SK-N-SH treated with all-trans-retinoic acid at 6 μM for 48 hours (cell line): ENCODE results near the gene CCDC146.
A peak's percentile ranks its signal among the peaks of the same experiment; 100 is the strongest.
"Not testable (repeated sequence)": the region's sequence is repeated elsewhere in the genome, so short reads cannot be mapped to it uniquely, and the experiment has no call there.

ENCODE experiments used
- ATAC-seq: fragments of 200-7000 bp; cut with Tn5 transposase; 3 replicates; pipeline ENCODE4 v1.9.1; 2020; ENCODE audit warnings: mild to moderate bottlenecking, moderate library complexity
- ARNTL ChIP-seq: fragments of 450-650 bp; formaldehyde crosslinking; IDR thresholded peaks from 2 replicates; pipeline ENCODE4 v1.5.0; 2020; ENCODE audit warnings: low read depth, mild to moderate bottlenecking, moderate library complexity, borderline replicate concordance
- BACH2 ChIP-seq: fragments of 250-450 bp; sonication (Bioruptor Pico); IDR thresholded peaks from 2 replicates; pipeline ENCODE4 v1.9.0; 2021; ENCODE audit warnings: mild to moderate bottlenecking, borderline replicate concordance
- CSDC2 ChIP-seq: fragments of 250-450 bp; sonication (Bioruptor Pico); IDR thresholded peaks from 2 replicates; pipeline ENCODE4 v1.5.0; 2020; ENCODE audit warnings: mild to moderate bottlenecking, moderate library complexity
- GLIS3 ChIP-seq: fragments of 250-450 bp; sonication (Bioruptor Pico); IDR thresholded peaks from 2 replicates; pipeline ENCODE4 v1.5.0; 2020; ENCODE audit warnings: mild to moderate bottlenecking, moderate library complexity
- ISL1 ChIP-seq: fragments of 250-450 bp; sonication (Bioruptor Pico); IDR thresholded peaks from 2 replicates; pipeline ENCODE4 v2.1.2; 2022; ENCODE audit warnings: mild to moderate bottlenecking, moderate library complexity
- OSR1 ChIP-seq: fragments of 250-450 bp; sonication (Bioruptor Pico); IDR thresholded peaks from 2 replicates; pipeline ENCODE4 v1.8.0; 2022; ENCODE audit warnings: moderate library complexity, mild to moderate bottlenecking, inconsistent platforms
- PPARA ChIP-seq: fragments of 250-450 bp; sonication (Bioruptor Pico); IDR thresholded peaks from 2 replicates; pipeline ENCODE4 v1.5.0; 2020; ENCODE audit warnings: mild to moderate bottlenecking, borderline replicate concordance
- SNAI2 ChIP-seq: fragments of 250-450 bp; sonication (Bioruptor Pico); IDR thresholded peaks from 2 replicates; pipeline ENCODE4 v1.5.0; 2020; ENCODE audit warnings: mild to moderate bottlenecking, moderate library complexity
- TCF4 ChIP-seq: fragments of 250-450 bp; sonication (Bioruptor Pico); IDR thresholded peaks from 2 replicates; pipeline ENCODE4 v1.8.0; 2021; ENCODE audit warnings: mild to moderate bottlenecking, moderate library complexity, borderline replicate concordance
- ZC3H10 ChIP-seq: fragments of 250-450 bp; sonication (Bioruptor Pico); IDR thresholded peaks from 2 replicates; pipeline ENCODE4 v1.5.1; 2021; ENCODE audit warnings: mild to moderate bottlenecking, moderate library complexity
- ZFP3 ChIP-seq: fragments of 250-450 bp; sonication (Bioruptor Pico); IDR thresholded peaks from 2 replicates; pipeline ENCODE4 v1.5.0; 2020; ENCODE audit warnings: mild to moderate bottlenecking, moderate library complexity
- ZNF565 ChIP-seq: fragments of 450-650 bp; formaldehyde crosslinking; conservative IDR thresholded peaks from 2 replicates; pipeline ENCODE4 v1.5.0; 2020; ENCODE audit warnings: low read depth, mild to moderate bottlenecking, moderate library complexity
- ZNF70 ChIP-seq: fragments of 450-650 bp; formaldehyde crosslinking; IDR thresholded peaks from 2 replicates; pipeline ENCODE4 v1.5.0; 2020; ENCODE audit warnings: mild to moderate bottlenecking, moderate library complexity
- ZNF8 ChIP-seq: fragments of 450-650 bp; formaldehyde crosslinking; IDR thresholded peaks from 2 replicates; pipeline ENCODE4 v1.5.0; 2020; ENCODE audit warnings: mild to moderate bottlenecking, moderate library complexity
- TF ChIP-seq, protein P1 (sequence below): fragments of 250-450 bp; sonication (Bioruptor Pico); IDR thresholded peaks from 2 replicates; pipeline ENCODE4 v1.5.1; 2020; ENCODE audit warnings: low read depth, mild to moderate bottlenecking, moderate library complexity

CCDC146 gene

DNA sequence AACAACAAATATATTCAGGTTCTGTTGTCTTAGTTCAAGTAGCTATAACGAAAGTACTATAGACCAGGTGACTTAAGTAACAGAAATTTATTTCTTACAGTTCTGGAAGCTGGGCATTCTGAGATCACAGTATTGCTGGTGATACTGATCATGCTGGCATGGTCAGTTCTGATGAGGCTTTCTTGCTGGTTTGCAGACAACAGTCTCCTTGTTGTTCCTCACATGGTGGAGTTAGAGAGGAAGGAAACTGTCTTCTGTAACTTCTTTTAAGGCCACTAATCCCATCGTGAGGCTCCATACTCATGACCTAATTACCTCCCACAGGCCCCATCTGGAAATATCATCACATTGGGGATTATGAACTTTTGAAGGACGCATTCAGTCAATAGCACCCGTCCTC lies 17.9 kb downstream of the CCDC146 start:
- ATAC-seq = not testable (repeated sequence)

DNA sequence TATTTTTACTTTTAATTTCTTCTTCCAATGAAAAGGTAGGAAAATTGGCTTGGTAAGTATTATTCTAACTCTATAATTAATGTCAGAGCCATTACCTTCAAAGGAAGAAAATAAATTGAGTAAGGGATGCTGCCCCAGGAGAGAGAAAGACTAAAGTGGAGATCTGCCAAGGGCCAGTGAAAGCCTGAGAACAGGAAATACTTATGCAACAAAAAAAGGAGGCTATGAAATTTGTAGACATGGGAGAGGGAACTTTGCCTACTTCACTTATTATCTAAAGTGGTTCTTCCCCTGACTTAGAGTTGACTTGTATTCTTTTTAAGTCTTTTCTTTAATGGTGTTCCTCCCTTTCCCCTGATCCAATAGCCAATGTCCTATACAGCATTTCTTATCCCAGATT lies 29.8 kb downstream of the CCDC146 start:
- not testable (repeated sequence) for ATAC-seq

DNA sequence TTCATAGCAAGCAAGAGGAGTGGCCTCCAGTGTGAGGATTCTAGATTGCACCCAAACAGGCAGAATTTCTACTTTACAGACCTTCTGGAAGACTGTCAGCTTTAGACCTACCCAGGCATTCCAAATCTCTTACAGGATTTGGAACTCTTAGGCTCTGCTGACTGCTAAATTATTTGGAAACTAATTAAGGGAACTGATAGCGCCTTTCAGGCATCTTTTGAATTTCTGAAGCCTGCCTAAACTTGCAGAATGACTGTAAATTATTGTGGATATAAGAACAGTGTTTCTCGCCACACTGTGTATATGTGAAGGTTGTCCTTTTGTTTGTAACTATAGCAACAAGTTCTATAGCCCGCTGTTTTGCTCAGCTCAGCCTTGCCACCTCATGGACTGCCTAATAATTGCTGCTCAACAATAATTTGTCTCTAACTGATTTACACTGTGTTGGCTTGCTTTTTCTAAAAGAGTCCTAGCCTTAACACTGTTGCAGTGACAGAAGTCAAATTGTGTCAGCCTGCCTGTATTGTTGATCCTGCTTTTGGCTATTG lies 32.6 kb downstream of the CCDC146 start:
- ATAC-seq = peak; percentile 64

DNA sequence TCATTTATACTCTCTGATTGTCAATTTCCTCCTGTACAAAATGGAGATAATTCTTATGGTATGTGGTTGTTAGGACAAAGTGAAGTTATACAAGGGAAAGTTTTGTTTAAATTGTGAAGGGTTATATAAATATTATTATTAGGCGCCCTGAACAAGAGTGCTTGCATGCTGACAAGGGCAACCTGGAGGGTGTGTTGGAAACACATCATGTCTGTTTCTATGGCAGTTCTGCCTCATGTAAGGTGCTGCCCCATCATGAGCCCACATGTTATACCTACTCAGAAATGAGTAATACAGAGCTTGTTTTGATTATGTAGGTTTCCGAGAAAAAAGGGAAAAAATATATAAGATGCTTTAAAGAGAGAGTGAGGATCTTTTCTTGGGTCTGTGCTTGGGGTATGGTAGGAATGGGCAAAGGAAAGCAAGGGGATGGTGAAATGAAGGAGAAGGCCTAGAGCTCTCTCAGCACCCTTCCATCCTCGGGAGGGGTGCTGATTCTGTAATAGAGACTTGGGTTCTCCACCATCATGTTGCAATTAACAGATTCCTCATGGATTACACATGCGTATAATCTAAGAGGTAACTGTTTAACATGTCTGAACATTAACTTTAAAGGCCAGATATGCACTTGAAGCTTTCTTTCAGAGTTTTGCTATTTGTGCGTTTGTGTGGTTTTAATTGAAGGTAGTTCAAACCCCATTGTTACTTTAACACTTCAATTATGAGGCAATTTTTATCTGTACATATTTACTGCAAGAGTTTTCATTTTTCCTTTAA lies 33.4 kb downstream of the CCDC146 start:
- ATAC-seq = not testable (repeated sequence)

DNA sequence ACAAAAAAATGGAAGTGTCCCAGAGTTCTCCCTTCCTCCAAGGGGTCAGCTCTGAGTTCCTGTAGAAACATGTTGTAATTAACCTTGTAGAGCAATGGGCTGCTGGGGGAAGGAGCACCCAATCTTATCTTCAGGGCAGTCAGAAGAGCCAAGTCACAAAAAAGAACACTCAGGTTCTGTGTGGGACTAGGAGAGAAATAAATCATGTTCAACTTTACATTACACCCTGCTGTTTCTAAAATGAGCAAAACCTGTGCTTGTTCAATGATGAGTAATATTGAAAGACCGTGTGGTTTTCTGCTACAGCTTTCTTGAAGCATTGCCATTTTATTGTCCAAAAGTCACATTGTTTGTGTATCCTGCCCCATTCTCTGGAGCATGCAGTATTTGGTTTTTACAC lies 34.6 kb downstream of the CCDC146 start:
- ATAC-seq = peak; percentile 76

DNA sequence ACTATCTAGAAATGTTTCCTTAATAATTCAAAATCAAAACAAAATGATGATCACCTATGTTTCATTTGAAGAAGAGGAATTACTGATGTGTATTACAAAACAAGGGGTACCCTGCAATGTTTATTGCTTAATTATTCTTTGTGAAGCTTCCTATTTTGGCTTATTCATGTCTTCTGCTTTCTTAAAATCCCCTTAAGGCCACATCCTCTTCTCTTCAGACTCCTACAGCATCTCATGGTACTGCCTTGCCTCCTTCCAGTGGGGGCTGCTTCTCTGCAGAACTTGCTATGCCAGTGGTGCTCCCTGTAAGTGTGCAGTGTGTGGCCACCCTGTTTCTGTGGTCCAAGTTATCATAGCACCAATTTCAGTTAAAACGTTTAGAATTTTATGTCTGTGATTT lies 35.0 kb downstream of the CCDC146 start:
- peak; percentile 54 for ATAC-seq
- no peak for TF ChIP-seq CSDC2 (CRISPR knock-in tag)
- TF ChIP-seq BACH2 (CRISPR knock-in tag) = no peak
- no peak for TF ChIP-seq ARNTL (CRISPR knock-in tag)
- TF ChIP-seq ZNF8 (CRISPR knock-in tag) = no peak
- no peak for TF ChIP-seq ZFP3 (CRISPR knock-in tag)
- no peak for TF ChIP-seq SNAI2 (CRISPR knock-in tag)
- TF ChIP-seq ISL1 (CRISPR knock-in tag) = no peak
- TF ChIP-seq ZNF70 (CRISPR knock-in tag) = no peak
- no peak for TF ChIP-seq OSR1 (CRISPR knock-in tag)
- TF ChIP-seq PPARA = no peak

DNA sequence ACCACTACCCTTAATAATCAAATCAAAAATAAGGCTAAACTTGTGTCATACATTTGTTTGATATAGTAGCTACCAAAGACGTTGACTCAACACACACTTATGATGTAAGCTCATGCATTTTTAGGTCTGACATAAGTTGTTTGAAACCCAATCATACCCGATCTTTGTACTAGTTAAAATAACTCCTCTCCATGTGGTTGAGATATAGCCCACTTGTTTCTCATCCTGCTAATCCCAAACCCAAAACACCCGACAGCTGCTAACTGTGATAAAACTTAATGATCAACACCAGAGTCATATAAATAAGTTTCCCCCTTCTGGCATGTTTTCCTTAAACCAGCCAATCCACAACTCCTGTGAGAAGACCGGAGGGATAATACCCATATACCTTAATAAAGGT lies 48.7 kb downstream of the CCDC146 start:
- ATAC-seq = not testable (repeated sequence)

DNA sequence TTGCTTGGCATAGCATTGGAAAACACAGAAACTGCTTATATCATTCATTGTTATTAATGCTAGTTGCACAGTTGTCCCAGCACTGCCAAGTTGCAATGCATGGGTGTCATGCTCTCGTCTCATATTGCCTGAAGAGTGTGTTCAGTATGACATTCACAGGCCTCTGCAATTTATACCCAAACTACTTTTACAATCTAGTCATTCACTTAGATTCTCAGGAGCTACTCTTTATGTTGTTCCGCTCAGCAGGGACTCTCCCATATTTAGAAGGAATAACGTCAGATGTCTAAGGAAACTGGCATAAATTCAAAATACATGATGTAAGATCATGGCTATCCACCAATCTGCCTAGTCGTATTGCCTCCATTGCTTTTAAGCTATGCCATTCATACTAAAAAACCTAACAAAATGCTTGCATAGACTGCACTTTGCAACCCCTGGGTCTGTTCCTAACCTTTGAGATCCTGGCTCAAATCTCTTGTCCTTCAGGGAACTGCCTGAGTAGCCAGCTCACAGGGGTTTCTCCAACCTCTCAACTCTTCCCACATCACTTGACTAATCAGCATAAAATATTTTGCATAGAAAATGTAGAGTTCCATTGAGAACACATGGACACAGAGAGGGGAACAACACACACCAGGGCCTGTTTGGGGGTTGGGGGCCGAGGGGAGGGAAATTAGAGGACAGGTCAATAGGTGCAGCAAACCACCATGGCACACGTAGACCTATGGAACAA lies 50.2 kb downstream of the CCDC146 start:
- not testable (repeated sequence) for ATAC-seq

DNA sequence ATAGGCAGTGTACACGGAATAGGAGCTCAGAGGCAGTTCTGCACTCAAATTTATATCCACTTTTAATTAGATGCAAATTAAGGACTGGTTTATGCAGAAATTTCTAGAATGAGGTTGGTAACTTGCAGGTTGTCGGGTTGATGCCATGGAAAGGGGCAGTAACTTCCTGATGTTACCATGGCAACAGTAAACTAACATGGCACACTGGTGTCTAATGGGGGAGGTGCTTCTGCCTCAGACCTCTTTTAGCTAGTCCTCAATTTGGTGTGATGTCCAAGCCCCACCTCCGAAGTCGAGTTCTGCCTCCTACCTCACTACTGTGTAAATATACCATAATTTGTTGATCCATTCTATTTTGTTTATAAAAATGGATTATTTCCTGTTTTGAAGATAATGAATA lies 52.0 kb downstream of the CCDC146 start:
- not testable (repeated sequence) for ATAC-seq

DNA sequence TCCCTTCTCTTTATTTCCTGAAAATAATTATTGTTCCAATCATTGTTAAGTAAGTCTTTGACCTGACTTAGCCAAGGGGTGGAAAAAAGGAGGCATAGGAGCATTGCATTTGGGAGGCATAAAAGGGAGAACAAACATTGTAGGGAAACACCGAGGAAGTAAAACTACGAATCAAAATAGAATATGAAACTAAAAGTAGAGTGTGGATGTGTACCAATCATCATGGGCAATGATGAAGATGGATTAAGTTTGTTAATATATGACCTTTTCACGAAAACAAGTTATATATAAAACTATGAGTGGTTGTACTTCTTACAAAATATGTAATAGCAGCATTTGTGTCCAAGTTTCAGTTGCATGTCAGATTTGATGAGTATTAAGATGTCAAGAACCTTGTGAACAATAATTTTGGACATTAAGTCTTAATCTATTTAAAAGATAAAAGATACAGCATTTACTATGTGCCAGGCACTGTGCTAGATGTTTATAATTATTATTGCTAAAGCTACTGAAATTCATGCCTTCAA lies 52.9 kb downstream of the CCDC146 start:
- not testable (repeated sequence) for ATAC-seq

DNA sequence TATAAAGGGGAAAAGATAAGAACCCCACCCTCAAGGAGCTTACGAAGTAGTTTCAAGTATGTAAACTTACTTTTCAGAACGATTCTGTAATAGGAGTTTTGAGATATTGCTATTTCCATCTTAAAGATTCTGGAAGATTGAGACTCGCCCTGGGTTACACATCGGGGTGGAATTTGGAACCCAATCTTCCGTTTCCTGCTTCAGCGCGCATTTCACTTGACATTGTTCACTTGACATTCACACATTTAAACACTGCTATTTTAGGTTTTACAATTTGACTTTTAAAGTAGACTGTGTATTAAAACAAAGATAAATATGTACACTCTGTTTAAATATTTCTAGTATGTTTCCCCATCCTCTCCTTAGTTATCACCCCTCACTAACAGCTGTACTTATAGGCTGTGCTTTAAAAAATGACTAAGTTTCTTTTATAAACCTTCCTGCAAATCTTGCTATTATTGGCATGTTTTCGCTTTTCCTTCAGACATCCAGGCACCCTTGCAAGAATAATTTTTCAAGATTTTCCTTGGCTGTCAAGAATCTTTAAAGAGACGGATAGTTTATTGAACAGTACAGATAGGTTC lies 55.0 kb downstream of the CCDC146 start:
- not testable (repeated sequence) for ATAC-seq

DNA sequence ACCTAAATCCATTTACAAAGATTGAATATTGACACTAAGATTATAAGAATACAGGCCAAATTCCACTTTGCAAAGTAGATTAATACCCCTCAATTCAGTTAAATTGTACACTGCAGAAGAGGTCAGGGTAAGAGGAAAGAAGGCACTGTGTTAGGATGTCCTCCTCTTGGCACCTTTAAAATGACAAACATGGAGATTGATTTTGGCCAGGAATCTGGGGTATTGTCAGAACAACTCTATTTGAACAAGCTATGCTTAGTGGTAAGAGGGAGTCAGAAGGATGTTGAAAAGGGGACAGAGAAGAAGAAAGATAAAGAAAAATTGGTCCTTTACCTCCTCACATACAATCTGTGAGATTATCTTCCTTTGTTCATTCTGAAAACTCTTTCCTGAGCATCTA lies 55.6 kb downstream of the CCDC146 start:
- not testable (repeated sequence) for ATAC-seq

DNA sequence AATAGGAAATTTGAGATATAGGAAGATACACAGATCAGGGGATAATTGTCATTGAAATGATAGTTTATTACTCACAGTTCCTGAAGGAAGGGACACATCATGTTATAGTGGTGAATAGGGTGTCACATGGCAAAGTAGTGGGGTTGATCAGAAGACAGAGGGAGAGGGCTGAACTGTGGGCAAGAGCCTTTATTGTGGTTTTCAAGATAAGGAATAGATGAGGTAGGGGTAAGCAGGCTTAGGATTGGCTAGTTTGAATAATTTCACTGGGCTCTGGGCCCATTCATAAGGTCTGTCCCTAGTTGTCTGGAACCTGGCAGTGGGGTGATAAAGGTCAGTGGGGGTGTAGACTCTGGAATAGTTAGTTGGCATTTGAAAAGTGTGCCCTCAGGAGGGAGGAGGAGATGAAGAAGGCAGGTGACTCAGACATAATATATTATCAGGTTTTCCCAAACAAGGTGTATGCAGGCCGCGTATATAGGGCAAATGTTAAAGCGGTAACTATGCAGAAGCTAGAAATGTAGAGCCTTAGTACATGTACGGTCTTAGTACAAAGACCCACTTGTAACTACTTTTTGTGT lies 58.7 kb downstream of the CCDC146 start:
- TF ChIP-seq ZC3H10 (CRISPR knock-in tag) = no peak
- TF ChIP-seq GLIS3 (CRISPR knock-in tag) = no peak
- TF ChIP-seq ZNF565 (CRISPR knock-in tag) = no peak
- TF ChIP-seq CSDC2 (CRISPR knock-in tag) = no peak
- TF ChIP-seq, protein P1, sequence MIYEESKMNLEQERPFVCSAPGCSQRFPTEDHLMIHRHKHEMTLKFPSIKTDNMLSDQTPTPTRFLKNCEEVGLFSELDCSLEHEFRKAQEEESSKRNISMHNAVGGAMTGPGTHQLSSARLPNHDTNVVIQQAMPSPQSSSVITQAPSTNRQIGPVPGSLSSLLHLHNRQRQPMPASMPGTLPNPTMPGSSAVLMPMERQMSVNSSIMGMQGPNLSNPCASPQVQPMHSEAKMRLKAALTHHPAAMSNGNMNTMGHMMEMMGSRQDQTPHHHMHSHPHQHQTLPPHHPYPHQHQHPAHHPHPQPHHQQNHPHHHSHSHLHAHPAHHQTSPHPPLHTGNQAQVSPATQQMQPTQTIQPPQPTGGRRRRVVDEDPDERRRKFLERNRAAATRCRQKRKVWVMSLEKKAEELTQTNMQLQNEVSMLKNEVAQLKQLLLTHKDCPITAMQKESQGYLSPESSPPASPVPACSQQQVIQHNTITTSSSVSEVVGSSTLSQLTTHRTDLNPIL (CRISPR knock-in tag) = no peak
- TF ChIP-seq ZNF8 (CRISPR knock-in tag) = no peak
- TF ChIP-seq TCF4 = no peak
- no peak for ATAC-seq
